ENCODE results near the gene ANKRD6.

The ANKRD6 gene

DNA sequence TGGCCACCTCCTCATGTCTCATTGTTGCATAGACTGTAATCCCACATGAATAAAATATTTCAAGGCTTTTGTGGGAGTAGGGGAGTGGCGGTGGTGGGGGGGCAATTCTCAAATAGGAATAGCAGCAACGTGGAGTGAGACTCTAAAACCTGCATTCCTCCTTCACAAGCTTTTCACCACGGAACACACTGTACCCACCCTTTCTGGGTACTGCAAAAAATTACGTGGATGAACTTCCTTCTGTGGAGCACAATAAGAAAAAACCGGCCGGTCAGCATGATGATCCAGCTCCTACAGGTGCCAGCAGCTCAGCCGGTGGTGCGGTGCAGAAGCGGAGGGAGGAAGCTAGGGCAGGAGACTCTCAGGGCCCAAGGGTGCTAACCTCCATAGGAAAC, 19.9 kb upstream of the ANKRD6 start:
- DNase-seq (ENCODE audit: low spot score), result peak; percentile 62

GRCh38 chr6:89414215-89414614, 18.7 kb upstream of the ANKRD6 start:
- DNase-seq (ENCODE audit: low spot score), result peak; percentile 3

DNA sequence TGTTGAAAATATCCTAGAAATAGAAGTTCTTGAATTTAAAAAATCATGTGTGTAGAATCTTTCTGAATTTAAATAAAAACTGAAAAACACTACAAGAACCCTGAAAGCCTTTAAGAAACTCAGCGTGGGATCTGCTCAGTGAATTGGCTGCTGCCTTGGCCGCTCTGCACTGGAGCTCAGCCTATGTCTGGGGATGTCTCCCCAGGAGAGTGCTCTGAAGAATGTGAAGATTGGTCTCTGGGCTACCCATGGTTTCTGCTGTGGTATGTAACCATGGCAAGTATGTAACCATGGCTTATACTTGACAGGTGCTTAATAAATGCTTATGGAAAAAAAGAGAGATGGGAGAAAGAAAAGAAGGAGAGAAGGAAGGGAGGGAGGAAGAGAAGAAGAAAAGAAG, 17.8 kb upstream of the ANKRD6 start:
- DNase-seq (ENCODE audit: low spot score), result peak; percentile 12

- DNase-seq (ENCODE audit: low spot score), result no peak
These were observed 16.2 kb upstream of the ANKRD6 start for GRCh38 chr6:89416796-89417195.

- peak; percentile 11 for DNase-seq (ENCODE audit: low spot score)
These were observed 2.6 kb upstream of the ANKRD6 start for GRCh38 chr6:89430201-89430962.

DNA sequence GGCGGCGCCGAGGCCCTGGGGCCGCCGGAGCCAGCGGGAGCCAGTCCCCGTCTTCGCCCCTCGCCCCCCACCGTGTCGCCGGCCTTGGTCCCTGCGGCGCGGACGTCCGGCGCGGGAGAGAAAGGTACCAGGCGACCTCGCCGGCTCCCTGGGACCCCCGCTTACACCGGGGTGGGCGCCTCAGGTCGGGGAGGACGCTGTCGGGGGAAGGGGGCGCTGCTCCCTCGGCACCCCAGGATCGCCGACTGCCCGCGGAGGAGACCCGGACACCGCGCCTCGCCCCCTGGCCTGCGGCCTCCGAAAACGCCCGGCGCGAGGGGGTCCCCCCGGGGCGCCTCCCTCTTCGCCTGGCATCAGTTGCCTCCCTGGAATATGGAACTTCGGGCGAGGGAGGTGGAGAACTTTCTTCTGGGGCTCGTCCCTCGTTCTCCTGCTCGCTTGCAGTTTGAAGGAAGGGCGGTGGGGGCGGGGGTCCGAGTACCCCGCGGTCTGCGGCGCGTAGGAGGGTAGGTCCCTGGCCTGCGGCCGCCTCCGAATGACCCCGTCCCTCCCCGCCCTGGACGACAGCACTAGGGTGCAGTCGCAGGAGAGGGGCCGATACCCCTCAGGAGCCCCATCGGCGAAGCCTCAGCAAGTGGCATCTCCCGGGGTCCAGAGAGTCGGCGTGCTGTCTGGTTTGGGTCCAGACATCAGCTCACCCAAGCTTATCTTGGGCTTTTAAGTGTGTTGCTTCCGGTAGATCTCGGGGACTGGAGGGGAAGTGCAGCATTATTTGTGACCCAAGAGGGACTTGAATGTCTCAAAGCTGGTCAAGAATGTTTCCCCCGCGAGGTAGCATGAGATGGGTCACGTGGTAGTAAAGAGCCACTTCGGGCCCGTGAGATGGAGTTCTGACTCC, 549 bp downstream of the ANKRD6 start:
- DNase-seq (ENCODE audit: low spot score), result peak; percentile 76

GRCh38 chr6:89434150-89434499, 1.2 kb downstream of the ANKRD6 start:
- DNase-seq (ENCODE audit: low spot score), result no peak

DNA sequence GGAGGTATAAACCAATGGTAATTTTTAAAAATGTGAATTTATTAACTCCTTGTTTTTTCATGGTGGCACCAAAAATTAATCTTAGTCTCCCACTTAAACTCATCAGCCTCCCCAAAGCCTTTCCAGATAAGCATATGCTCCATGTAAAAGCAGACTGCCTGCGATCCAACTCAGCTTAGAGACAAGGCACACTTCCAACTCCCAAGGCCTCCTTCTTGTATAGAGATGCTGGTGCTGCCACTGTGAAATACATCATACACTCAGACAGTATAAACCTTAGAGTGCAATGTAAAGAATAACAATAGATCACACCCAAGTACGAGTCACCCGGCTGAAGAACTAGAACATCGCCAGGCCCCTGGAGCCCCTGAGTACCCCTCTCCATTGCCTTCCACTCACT, 2.0 kb downstream of the ANKRD6 start:
- peak; percentile 81 for DNase-seq (ENCODE audit: low spot score)

- no peak for DNase-seq (ENCODE audit: low spot score)
These were observed 3.3 kb downstream of the ANKRD6 start for GRCh38 chr6:89436226-89436625.

GRCh38 chr6:89438248-89438647, 5.3 kb downstream of the ANKRD6 start:
- no peak for DNase-seq (ENCODE audit: low spot score)

DNA sequence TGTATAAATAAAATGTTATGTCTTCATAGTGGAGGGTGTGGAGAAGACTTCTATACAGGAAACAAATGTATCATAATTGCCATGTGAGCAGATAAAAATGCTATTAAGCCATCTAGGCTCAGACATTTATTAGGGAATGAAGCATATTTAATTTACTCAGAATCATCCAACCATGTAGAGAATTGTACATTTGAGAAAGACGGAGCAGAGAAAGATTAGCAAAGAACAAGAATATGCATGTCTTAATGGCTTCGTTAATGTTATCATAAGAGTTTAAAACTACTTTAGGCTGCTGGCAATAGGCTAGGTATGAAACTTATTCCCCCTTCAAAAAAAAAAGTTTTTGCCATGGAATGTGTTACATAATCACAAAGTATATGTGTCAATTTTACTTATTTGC, 6.1 kb downstream of the ANKRD6 start:
- DNase-seq (ENCODE audit: low spot score), result no peak

GRCh38 chr6:89440200-89440599, 7.2 kb downstream of the ANKRD6 start:
- no peak for DNase-seq (ENCODE audit: low spot score)

DNA sequence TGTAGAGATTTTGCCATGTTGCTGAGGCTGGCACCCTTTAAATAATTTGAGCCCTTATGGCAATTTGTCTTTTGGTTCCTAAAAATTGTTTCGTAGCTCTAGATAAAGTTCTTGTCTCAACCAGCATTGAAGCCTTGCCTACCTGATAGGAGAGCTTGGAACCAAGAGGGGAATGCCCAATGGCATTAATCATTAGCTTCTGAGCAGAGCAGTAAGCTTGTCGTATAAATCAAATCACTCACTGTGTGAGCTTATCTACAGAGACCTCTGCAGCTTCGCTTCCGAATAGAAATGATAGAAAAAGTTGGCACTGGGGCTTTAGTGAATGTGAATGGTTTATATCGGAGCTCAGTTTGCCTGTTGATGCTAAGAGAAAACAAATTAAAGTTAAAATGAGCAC, 10.7 kb downstream of the ANKRD6 start:
- no peak for DNase-seq (ENCODE audit: low spot score)

- DNase-seq (ENCODE audit: low spot score), result no peak
These were observed 16.2 kb downstream of the ANKRD6 start for GRCh38 chr6:89449193-89449592.

- DNase-seq (ENCODE audit: low spot score), result no peak
These were observed 19.3 kb downstream of the ANKRD6 start for GRCh38 chr6:89452281-89452680.

DNA sequence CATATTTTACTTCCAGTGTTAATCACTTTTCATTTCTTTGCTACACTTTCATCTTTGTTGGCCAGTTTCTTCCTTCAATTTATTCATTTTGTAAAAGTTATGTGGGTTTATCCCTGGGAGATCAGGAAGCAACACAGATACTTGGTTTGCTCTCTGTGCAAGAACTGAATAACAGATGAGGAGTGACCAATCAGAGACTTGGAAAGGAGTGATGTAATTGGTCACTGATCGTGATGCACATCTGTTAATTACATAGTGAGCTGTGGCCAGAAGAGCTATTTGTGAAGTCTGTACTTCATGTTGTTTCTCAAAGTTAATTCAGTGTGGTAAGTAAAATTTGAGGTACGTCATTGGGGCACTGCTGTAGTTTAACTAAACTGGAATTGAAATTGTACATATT, 21.3 kb downstream of the ANKRD6 start:
- no peak for DNase-seq (ENCODE audit: low spot score)

- DNase-seq (ENCODE audit: low spot score), result no peak
These were observed 25.8 kb downstream of the ANKRD6 start for GRCh38 chr6:89458704-89459103.

DNA sequence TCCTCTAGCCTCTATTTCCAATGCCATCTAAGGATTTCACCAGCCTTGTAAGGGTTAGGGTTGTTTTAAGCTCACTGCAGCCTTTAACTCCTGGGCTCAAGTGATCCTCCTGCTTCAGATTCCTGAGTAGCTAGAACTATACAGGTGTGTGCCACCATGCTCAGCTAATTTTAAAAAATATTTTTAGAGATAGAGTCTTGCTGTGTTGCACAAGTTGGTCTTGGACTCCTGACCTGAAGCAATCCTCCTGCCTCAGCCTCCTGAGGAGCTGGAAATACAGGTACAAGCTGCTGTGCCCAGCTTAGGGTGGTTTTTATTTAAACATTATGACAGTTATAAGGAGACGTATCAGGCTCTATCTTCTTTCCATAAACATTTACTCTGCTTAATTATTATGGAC, 26.5 kb downstream of the ANKRD6 start:
- no peak for DNase-seq (ENCODE audit: low spot score)

- no peak for DNase-seq (ENCODE audit: low spot score)
These were observed 27.8 kb downstream of the ANKRD6 start for GRCh38 chr6:89460713-89461112.

DNA sequence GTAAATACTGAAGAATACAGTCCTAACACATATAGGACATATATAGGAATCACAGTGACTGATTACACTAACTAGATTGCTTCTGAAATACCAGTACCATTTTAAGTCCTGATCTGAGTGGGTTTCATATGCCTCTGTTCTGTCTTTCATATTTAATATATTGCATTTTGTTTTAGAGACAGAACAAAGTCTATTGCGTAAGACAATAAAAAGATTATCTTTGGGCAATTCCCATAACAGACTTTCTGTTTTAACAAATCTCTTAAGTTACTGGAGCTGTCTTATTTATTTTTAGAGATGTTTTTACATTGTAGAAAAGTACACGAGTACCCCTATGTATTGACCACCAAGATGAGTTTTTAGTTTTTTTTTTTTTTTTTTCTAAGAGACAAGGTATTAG, 29.6 kb downstream of the ANKRD6 start:
- DNase-seq (ENCODE audit: low spot score), result no peak

GRCh38 chr6:89464295-89464694, 31.3 kb downstream of the ANKRD6 start:
- no peak for DNase-seq (ENCODE audit: low spot score)

DNA sequence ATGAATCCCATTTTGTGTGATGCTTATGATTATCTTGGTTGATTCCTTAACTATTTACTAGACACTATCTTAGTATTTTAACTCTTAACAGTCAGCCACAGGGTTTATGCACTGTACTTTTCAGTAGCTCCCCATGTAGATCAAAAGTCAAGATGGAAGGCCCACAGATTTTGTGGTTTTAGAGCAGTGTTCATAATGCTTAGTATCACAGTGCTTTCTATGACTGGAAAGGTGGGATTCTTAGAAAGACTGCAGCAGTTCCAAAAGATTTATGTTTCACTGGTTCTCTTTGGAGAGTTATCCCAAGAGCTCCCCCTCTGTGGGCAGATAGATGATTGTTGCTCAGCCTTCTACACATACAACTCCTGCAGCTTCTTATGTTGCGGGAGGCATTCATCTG, 34.5 kb downstream of the ANKRD6 start:
- no peak for DNase-seq (ENCODE audit: low spot score)

DNA sequence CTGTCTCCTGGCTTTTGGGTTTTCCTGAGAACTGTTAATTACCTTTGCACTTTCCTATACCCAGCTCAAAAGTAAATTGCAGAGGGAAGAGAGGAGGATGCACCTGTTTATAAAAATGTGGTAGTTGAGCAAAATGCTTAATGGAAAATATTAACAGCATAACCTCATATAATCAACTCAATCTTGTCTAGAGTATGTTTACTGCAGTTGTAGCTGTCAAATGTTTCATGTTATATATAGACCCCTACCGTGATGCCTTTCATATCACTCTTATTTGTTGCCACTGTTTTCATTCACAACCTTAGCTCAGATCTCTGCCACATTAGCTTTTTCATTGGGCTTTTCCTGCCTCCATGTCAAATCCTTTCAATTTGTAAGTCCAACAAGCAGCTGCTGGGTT, 36.0 kb downstream of the ANKRD6 start:
- DNase-seq (ENCODE audit: low spot score), result no peak
